GM19025 (cell line): ENCODE data around the gene MAN2A2.
"Not testable (repeated sequence)": the region's sequence is repeated elsewhere in the genome, so short reads cannot be mapped to it uniquely, and the experiment has no call there.

Experiments used
- ATAC-seq: cut with Tn5 transposase; IDR thresholded peaks from one replicate; pipeline ENCODE4 v1.9.1; 2021; ENCODE audit warnings: mild to moderate bottlenecking, low read depth, moderate library complexity; ENCODE audit not compliant: unreplicated experiment

MAN2A2 gene

DNA sequence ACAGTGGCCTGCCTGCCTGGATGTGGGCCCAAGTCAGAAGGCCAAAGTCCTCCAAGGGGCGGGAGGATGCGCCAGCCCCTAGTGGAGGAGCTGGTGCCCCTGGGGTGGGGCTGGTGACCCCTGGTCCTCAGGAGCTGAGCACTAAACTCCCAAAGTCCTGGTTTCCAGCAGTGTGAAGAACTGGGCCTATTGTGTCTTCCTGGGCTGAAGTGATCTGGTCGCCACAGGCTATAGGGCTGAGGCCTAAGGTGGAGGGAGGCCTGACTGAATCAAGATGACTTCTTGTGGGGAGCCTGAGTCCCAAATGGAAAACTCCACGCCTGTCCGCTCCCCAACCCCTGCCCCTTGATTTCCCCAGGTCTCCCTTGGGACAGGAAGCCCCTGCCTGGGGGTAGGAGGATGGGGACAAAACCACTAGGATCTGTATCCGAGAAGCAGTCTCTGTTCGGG lies 19.6 kb upstream of the MAN2A2 start:
- ATAC-seq, result no peak

DNA sequence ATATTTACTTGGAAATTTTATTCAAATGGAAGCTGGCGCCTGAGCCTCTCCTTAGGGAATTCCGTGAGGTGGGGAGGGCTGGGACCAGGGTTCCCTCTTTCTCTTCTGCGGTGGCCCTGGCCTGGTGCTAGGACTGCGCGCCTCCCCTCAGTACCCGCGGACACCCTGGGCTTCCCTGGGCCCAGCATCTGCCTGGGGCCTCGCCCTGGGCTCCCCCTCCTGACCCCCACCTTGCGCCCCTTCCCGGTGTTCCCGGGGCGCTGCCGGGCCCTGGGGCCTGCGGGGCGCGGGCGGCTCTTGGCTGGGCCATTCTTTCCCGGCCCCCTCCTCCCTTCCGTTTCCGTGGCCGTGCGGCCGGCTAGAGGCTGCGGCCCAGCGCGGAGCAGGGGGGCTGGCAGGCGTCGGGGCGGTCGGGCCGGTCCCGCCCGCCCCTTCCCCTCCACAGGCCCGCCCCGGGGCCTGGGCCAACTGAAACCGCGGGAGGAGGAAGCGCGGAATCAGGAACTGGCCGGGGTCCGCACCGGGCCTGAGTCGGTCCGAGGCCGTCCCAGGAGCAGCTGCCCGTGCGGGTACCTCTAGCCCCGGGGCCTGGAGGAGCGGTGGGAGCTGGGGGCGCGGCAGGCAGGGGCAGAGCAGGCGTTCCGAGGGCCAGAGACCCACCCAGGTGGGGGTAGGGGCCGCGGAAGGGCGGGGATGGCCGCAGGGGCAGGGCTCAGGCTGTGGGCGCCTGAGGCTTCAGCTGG lies 19.0 kb upstream of the MAN2A2 start, which contains the start of gene FES:
FES (plus strand) TSS at position 529 of the 743 bp plus-strand sequence. CDS start 542 bp downstream, outside the sequence.
- ATAC-seq, result no peak

DNA sequence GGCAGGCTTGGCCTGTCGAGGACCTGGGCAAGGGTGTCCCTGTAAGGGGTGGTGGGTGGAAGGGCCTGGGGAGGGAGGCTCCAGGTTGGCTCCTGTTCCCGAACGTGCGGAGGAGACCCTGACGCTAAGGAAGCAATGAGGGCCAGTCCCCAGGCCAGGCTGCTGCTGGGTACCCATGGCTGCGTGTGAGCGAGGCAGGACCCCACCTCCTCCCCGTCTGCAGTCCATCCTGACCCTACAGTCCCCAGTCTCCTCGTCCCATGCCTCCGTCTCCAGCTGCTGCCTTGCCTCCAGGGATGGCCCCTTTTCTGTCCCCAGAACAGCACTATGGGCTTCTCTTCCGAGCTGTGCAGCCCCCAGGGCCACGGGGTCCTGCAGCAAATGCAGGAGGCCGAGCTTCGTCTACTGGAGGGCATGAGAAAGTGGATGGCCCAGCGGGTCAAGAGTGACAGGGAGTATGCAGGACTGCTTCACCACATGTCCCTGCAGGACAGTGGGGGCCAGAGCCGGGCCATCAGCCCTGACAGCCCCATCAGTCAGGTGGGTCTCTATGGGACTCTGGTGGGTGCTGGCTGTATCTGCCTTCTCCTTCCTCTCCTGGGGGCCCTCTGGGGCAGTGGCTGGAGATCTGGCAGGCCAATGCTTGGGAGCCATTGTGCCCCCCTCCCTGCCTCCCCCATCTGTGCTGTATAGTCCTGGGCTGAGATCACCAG lies 18.2 kb upstream of the MAN2A2 start:
- no peak for ATAC-seq

DNA sequence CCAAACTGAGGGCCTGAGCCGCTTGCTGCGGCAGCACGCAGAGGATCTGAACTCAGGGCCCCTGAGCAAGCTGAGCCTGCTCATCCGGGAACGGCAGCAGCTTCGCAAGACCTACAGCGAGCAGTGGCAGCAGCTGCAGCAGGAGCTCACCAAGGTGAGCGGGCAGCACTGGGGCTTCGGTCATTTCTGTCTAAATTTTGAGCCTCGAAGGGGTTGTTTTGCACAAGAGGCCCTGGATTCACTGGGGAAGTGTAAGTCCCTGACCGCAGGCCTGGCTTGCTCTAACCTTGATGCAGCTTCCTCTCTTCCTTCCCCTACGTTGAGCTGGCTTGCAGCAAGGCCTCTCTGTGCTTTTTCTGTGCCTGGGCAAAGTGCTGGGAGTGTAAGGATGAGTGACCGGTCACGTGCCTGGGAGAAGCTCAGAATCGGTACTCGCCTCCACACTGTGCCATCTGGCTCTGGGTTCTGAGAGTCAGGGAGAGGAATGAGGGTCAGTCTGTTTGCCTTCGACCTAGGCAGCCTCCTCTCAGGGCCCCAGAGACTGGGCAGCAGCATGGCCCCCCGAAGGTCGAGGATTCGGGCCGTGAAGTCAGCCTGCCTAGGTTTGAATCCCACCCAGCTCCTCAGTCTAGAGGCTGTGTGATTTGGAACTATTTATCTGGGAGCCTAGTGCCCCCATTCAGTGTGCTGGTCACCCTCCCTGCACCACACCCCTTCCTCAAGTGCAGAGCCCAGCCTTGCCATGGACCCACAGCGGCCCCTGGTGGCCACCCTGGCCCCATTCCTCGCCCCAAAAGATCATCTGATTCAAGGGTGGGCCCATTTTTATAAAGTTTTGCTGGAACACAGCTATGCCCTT lies 17.4 kb upstream of the MAN2A2 start:
- no peak for ATAC-seq

DNA sequence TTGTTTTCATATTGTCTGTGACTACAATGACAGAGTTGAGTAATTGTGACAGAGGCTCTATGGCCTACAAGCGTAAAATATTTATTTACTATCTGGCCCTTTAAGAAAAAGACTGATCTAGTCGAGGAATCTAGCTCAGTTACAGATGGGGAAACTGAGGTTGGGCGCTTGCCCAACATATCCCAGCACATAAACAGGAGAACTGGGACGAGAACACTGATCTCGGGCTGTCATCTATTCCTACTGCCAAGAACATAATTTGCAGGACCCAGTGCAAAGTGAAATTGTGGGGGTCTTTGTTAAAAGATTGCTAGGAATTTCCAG lies 16.8 kb upstream of the MAN2A2 start:
- no peak for ATAC-seq

DNA sequence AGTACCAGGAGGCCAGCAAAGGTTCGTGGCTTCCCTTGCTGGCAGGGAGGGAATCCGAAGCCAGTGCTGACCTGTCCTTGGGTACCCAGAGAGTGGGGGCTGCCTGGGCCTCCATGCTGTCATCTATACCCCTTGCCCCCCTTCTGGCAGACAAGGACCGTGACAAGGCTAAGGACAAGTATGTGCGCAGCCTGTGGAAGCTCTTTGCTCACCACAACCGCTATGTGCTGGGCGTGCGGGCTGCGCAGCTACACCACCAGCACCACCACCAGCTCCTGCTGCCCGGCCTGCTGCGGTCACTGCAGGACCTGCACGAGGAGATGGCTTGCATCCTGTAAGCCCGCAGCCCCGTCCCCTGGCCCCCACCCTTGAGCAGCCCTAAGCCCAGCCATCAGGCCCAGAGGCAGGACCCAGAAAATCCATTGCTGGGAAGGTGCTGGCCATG lies 16.0 kb upstream of the MAN2A2 start:
- ATAC-seq, result no peak

DNA sequence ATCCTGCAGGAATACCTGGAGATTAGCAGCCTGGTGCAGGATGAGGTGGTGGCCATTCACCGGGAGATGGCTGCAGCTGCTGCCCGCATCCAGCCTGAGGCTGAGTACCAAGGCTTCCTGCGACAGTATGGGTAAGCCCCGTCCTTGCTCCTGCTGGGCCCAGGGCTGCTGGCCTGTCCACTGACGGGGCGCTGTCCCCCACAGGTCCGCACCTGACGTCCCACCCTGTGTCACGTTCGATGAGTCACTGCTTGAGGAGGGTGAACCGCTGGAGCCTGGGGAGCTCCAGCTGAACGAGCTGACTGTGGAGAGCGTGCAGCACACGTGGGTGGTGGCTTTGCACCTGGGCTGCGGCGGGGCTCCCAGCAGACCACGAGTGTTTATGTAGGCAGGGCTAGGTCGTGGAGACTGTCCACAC lies 13.8 kb upstream of the MAN2A2 start:
- ATAC-seq, result no peak

DNA sequence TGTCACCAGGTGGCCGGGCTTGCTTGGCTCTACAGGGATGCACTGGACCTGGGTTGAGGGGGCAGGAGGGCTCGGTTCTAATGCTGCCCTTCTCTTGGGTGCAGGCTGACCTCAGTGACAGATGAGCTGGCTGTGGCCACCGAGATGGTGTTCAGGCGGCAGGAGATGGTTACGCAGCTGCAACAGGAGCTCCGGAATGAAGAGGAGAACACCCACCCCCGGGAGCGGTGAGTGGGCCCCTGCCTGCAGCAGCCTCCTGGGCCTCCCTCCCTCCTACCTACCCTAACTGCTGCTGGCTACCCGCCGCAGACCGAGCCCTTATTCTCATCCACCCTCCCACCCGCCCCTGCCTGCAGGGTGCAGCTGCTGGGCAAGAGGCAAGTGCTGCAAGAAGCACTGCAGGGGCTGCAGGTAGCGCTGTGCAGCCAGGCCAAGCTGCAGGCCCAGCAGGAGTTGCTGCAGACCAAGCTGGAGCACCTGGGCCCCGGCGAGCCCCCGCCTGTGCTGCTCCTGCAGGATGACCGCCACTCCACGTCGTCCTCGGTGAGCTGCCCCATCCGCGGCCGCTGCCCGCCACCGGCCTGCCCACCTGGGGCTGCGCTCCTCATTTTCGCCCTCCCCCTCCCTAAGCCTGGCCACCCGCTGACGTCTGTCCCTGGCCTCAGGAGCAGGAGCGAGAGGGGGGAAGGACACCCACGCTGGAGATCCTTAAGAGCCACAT lies 13.2 kb upstream of the MAN2A2 start:
- ATAC-seq, result no peak

DNA sequence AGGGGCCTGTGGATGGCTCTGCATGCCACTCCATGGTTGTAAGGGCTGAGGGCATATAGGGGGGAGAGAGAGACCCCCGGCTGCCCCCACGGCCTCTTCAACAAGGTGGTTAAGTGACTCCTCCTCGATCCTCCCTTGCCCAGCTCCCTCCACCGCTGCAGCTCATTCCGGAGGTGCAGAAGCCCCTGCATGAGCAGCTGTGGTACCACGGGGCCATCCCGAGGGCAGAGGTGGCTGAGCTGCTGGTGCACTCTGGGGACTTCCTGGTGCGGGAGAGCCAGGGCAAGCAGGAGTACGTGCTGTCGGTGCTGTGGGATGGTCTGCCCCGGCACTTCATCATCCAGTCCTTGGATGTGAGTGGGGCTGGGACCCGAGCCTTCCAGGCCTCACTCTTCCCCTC lies 12.3 kb upstream of the MAN2A2 start:
- ATAC-seq, result no peak

DNA sequence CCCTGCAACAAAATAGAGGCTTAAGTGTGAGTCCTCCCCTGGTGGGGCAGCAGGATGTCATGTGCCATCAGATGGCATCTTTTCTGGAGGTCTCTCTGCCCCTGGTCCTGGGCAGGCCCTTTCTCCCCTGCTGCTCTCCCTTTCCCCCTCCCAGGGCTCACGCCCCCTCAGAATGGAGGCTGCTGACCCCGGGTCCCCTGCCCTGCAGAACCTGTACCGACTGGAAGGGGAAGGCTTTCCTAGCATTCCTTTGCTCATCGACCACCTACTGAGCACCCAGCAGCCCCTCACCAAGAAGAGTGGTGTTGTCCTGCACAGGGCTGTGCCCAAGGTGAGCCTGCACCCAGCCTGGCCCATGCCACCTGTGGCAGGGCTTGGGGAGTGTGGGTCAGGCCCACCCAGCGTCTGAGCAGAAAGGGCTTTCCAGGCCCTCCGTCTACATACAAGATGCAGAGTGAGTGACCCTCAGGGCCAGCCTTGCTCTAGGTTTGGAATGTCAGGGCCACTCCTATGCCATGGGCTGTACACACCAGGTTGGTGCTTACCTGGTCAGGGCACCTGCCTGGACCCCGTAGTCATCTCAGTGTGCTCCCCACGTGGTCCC lies 11.7 kb upstream of the MAN2A2 start:
- no peak for ATAC-seq

DNA sequence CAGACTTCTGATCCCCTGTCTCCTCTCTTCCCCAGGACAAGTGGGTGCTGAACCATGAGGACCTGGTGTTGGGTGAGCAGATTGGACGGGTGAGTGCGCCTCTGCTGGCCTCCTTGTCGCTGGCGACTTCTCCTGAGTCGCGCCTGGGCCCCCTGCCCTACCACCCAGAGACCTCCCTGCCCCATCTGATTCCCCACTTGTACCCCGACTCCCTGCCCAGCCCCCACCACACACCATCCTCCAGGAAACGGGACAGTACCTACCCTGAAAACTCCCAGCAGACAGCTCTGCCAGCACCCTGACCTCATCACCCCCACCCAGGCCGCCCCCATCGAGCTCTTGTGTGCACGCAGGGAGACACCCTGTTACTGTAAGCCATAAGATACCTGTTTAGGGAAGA lies 11.1 kb upstream of the MAN2A2 start:
- no peak for ATAC-seq

DNA sequence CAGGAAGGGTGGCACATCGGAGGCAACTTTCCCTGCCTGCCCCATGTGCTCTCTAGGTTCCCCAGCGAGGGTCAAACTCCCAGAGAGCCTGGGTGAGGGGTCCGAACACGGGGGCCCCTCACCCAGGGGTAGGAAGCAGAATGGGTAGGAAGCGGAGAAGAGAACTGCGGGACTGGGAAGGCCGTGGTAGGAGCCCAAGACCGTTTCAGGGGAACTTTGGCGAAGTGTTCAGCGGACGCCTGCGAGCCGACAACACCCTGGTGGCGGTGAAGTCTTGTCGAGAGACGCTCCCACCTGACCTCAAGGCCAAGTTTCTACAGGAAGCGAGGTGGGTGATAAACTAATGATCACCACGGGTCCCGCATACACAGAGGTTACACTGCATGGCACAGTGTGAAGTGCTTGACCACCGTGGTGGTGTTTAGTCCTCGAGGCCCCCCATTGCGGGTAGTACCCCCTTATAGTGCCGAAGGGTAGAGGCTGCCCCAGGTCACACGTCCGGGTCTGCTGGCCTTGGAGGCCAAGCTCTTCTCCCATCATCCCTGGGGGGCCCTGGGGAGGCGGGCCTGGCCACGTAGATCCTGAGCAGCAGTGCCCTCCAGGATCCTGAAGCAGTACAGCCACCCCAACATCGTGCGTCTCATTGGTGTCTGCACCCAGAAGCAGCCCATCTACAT lies 10.5 kb upstream of the MAN2A2 start:
- no peak for ATAC-seq

DNA sequence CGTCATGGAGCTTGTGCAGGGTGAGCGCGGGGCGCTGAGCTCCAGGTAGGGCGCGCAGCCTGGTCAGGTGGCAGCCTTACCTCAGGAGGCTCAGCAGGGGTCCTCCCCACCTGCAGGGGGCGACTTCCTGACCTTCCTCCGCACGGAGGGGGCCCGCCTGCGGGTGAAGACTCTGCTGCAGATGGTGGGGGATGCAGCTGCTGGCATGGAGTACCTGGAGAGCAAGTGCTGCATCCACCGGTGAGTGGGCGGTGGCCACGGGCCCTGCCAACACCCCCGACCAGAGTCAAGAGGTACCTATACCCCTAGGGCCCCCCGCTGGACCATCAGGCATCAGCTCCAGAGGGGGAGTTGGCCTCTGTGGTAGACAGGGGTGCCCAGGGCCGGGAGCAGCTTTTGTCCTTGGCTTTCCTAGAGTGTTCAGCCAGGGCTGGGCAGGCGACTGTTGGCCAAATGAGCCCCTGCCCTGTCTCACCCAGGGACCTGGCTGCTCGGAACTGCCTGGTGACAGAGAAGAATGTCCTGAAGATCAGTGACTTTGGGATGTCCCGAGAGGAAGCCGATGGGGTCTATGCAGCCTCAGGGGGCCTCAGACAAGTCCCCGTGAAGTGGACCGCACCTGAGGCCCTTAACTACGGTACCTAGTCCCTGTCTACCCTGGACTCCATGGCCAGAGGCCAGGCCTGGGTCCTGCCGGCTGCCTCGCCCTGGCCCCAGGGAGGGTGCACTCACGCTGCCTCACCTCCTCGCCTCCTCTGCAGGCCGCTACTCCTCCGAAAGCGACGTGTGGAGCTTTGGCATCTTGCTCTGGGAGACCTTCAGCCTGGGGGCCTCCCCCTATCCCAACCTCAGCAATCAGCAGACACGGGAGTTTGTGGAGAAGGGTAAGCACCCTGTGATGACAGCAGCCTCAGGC lies 9.7 kb upstream of the MAN2A2 start:
- no peak for ATAC-seq

DNA sequence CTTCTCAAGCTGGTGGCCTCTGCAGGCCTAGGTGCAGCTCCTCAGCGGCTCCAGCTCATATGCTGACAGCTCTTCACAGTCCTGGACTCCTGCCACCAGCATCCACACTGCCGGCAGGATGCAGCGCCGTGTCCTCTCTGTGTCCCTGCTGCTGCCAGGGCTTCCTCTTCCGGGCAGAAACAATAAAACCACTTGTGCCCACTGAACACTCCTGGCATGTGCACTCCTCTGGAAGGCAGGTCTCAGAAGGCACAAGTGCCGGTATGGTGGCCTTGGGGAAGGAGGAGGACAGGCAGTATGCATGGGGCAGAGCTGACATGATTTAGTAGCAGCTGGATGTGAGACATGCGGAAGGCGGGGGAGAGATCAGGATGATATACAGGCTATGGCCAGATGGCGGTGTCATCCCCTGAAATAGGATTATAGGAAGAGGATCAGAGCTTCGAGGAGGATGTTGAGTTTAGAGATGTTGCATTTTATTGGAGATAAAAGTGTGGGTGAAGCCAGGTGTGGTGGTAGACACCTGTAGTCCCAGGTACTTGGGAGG lies 7.5 kb upstream of the MAN2A2 start:
- no peak for ATAC-seq

DNA sequence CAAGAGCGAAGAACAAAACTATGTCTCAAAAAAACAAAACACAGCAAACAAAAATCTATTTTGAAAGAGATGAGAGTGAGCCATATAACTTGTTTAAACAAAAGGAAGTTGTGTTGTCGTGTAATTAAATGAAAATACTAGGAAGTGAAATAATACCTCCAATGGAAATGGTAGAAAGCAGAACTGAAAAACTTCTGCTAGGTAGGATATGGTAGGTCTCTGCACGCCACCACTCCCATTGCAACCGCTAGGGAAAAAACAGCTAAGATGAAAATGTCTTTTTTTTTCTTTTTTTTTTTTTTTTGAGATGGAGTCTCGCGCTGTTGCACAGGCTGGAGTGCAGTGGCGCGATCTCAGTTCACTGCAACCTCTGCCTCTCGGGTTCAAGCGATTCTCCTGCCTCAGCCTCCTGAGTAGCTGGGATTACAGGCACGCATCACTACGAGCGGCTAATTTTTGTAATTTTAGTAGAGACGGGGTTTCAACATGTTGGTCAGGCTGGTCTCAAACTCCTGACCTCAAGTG lies 5.9 kb upstream of the MAN2A2 start:
- not testable (repeated sequence) for ATAC-seq

DNA sequence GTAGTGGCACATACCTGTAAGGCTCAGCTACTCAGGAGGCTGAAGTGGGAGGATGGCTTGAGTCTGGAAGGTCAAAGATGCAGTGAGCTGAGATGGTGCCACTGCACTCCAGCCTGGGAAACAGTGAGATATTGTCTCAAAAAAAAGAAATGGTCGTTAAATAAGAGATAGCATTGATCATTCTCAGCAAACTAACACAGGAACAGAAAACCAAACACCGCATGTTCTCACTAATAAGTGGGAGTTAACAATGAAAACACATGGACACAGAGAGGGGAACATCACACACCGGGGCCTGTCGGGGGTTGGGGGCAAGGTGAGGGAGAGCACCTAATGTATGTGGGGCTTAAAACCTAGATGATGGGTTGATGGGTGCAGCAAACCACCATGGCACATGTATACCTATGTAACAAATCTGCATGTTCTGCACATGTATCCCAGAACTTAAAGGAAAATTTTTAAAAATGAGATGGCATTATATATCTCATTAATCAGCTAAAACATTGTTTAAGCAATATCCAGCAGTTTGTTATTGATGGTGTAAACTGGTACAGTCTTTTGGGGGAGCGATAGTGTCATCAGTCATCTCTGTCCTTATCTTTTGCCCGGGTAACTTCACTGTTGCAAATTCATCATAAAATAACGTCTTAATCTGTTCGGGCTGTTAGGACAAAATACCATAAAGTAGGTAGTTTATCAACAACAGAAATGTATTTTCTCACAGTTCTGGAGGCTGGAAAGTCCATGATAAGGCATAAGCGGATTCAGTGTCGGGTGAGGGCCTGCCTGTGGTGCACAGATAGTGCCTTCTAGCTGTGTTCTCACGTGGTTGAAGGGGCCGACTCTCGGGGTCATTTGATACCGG lies 1.7 kb upstream of the MAN2A2 start:
- ATAC-seq, result no peak
